Ishikawa (cell line): ENCODE data around the gene KRTAP10-11.

Source experiments
- CEBPB ChIP-seq: IDR thresholded peaks from 2 replicates; pipeline ENCODE4 v1.6.1; 2012
- CREB1 ChIP-seq: IDR thresholded peaks from 2 replicates; pipeline ENCODE4 v1.6.1; 2012; ENCODE audit warnings: low read depth
- EGR1 ChIP-seq: IDR thresholded peaks from 2 replicates; pipeline ENCODE4 v1.6.1; 2012
- EP300 ChIP-seq: IDR thresholded peaks from 2 replicates; pipeline ENCODE4 v1.6.1; 2012; ENCODE audit warnings: borderline replicate concordance
- FOXM1 ChIP-seq: IDR thresholded peaks from 2 replicates; pipeline ENCODE4 v1.6.1; 2012; ENCODE audit warnings: low read depth, borderline replicate concordance
- NFIC ChIP-seq: IDR thresholded peaks from 2 replicates; pipeline ENCODE4 v1.6.1; 2012
- RAD21 ChIP-seq: IDR thresholded peaks from 2 replicates; pipeline ENCODE4 v1.6.1; 2012; ENCODE audit warnings: low read depth
- REST ChIP-seq: IDR thresholded peaks from 2 replicates; pipeline ENCODE4 v1.6.1; 2012; ENCODE audit warnings: low read depth, mild to moderate bottlenecking
- TAF1 ChIP-seq: IDR thresholded peaks from 2 replicates; pipeline ENCODE4 v1.6.1; 2012; ENCODE audit warnings: low read depth, mild to moderate bottlenecking
- TCF12 ChIP-seq: IDR thresholded peaks from 2 replicates; pipeline ENCODE4 v1.6.1; 2012; ENCODE audit warnings: low read depth
- TEAD4 ChIP-seq: IDR thresholded peaks from 2 replicates; pipeline ENCODE4 v1.6.1; 2012
- USF1 ChIP-seq: IDR thresholded peaks from 2 replicates; pipeline ENCODE4 v1.6.1; 2012
- YY1 ChIP-seq: IDR thresholded peaks from 2 replicates; pipeline ENCODE4 v1.6.1; 2012; ENCODE audit warnings: low read depth
- ZBTB7A ChIP-seq: IDR thresholded peaks from 2 replicates; pipeline ENCODE4 v1.6.1; 2012; ENCODE audit warnings: low read depth
- TF ChIP-seq, protein P1 (sequence below): IDR thresholded peaks from 2 replicates; pipeline ENCODE4 v1.6.1; 2012

The KRTAP10-11 gene

GRCh38 chr21:44658913-44659595 lies 12.8 kb downstream of the KRTAP10-11 start:
- TF ChIP-seq CREB1, result no peak
- TF ChIP-seq ZBTB7A, result no peak
- TF ChIP-seq NFIC, result no peak
- no peak for TF ChIP-seq YY1
- no peak for TF ChIP-seq FOXM1

DNA sequence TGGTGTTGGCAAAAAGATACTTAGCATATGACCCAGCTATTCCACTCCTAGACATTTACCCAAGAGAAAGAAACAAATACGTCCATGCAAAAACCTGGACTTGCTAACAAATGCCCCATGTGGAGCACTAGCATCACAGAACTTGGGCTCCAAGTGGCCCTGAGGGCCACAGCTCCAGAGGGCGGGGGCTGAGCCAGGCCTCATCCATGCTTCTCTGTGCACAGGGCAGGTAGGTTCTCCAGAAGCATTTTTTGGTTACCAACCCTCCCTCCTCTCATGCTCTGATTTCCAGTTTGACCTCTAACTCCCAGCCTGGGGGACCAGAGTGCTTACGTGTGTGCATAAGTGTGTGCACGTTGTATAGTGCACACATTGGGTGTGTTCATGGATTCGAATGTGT lies 18.5 kb downstream of the KRTAP10-11 start:
- TF ChIP-seq FOXM1 (no peak), EP300 (no peak), CEBPB (no peak), EGR1 (no peak)

DNA sequence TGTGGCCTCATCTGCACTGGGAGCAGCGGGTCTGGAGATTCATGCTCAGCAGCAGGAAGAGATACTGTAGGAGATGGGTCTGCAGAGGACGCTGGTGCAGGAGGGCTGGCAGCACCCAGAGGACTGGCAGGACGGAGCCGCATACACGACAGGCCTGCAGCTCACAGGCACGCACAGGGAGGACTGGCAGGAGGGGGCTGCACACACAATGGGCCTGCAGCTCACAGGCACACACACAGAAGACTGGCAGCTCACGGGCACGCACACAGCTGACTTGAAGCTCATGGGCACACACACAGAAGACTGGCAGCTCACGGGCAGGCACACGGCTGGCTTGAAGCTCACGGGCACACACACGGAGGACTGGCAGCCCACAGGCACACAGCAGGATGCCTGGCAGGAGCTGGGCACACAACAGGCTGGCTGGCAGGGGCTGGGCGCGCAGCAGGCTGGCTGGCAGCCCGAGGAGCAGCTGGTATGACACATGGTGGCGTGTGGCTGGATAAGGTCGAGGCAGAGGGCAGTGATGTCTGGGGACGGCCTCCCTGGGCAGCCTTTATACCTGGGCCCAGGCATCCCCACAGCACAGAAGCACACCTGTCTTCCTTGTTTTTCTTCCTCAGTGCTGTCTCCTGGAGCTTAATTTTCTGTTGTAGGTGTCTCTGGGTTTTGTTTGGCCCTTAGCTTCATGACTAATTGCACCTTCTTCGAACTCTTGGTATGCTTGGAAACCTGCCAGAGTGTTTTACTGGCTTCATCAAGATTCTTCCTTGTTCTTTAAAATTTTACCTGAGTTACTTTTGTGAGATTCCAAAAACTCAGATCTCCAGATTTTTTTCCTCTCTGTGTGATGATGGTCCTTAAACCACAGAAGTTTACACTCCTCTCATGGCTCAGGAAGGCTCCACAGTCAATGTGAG lies 20.4 kb downstream of the KRTAP10-11 start, which contains the start of gene KRTAP12-2:
TSS of gene KRTAP12-2 (minus strand) at position 527 of the 920 bp plus-strand sequence. CDS start at position 486, 41 bp downstream.
- TF ChIP-seq USF1, result no peak
- no peak for TF ChIP-seq EP300
- no peak for TF ChIP-seq EGR1
- no peak for TF ChIP-seq ZBTB7A
- no peak for TF ChIP-seq RAD21
- no peak for TF ChIP-seq YY1
- TF ChIP-seq CEBPB, result no peak
- TF ChIP-seq CREB1, result no peak
- no peak for TF ChIP-seq NFIC
- TF ChIP-seq, protein P1, sequence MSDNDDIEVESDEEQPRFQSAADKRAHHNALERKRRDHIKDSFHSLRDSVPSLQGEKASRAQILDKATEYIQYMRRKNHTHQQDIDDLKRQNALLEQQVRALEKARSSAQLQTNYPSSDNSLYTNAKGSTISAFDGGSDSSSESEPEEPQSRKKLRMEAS, result no peak
- no peak for TF ChIP-seq TCF12
- no peak for TF ChIP-seq TAF1
- TF ChIP-seq FOXM1, result no peak
- no peak for TF ChIP-seq TEAD4
- no peak for TF ChIP-seq REST

DNA sequence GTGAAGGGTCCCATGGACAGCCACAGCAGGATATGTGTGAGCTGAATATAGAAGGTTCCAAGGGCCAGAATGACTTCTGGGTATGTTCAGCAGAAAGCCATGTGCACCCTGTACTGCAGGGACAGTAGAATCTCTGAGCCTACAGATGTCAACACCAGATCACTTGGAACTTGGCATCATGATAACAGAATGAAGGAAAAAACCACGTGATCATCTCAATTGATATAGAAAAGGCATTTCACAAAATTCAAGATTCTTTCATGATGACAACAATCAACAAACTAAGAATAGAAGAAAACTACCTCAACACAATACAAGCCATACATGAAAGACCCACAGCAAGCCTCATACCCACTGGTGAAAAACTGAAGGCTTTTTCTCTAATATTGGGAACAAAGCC lies 21.4 kb downstream of the KRTAP10-11 start:
- TF ChIP-seq REST (no peak), FOXM1 (no peak), TAF1 (no peak), ZBTB7A (no peak), NFIC (no peak), CREB1 (no peak), TEAD4 (no peak), EP300 (no peak), RAD21 (no peak), TCF12 (no peak), USF1 (no peak), EGR1 (no peak), CEBPB (no peak), YY1 (no peak)
- TF ChIP-seq, protein P1, result no peak

- TF ChIP-seq USF1 (no peak), TAF1 (no peak), TCF12 (no peak), CREB1 (no peak), EGR1 (no peak), TEAD4 (no peak), FOXM1 (no peak)
These were observed 24.6 kb downstream of the KRTAP10-11 start for GRCh38 chr21:44670642-44671432.
